MM.1S (cell line): Measurements from ENCODE around the gene EIF4G1.

Experiments
- DNase-seq: peaks from one replicate; pipeline ENCODE4 v3.0.0-alpha.2; 2015
- H2AFZ ChIP-seq: fragments of 300-600 bp; sonication (generic); 2 replicates; pipeline ENCODE4 v1.6.0; 2016; ENCODE audit warnings: antibody characterized with exemption, low read length
- H3F3A ChIP-seq: fragments of 300-600 bp; sonication (generic); 2 replicates; pipeline ENCODE4 v1.6.1; 2016; ENCODE audit warnings: mild to moderate bottlenecking, antibody characterized with exemption, low read length, moderate library complexity, mixed read lengths; ENCODE audit not compliant: insufficient read depth
- H3K27ac ChIP-seq: fragments of 300-600 bp; sonication (generic); 2 replicates; pipeline ENCODE4 v1.5.1; 2016; ENCODE audit warnings: mild to moderate bottlenecking, low read length
- H3K27me3 ChIP-seq: fragments of 300-600 bp; sonication (generic); replicated peaks from 2 replicates; pipeline ENCODE4 v1.6.0; 2016; ENCODE audit warnings: low read length; ENCODE audit not compliant: insufficient read depth
- H3K36me3 ChIP-seq: fragments of 300-600 bp; sonication (generic); replicated peaks from 2 replicates; pipeline ENCODE4 v1.6.1; 2016; ENCODE audit warnings: mild to moderate bottlenecking, low read length, mixed read lengths; ENCODE audit not compliant: insufficient read depth
- H3K4me1 ChIP-seq: fragments of 300-600 bp; sonication (generic); 2 replicates; pipeline ENCODE4 v1.6.1; 2016; ENCODE audit warnings: low read length, mixed read lengths
- H3K4me2 ChIP-seq: fragments of 300-600 bp; sonication (generic); 2 replicates; pipeline ENCODE4 v1.6.0; 2016; ENCODE audit warnings: low read depth, low read length
- H3K4me3 ChIP-seq: fragments of 300-600 bp; sonication (generic); 2 replicates; pipeline ENCODE4 v1.5.1; 2016; ENCODE audit warnings: low read length, mixed read lengths
- H3K79me2 ChIP-seq: fragments of 300-600 bp; sonication (generic); 2 replicates; pipeline ENCODE4 v1.6.1; 2016; ENCODE audit warnings: mixed run types, low read length, mixed read lengths
- H3K9ac ChIP-seq: fragments of 300-600 bp; sonication (generic); 2 replicates; pipeline ENCODE4 v1.6.1; 2016; ENCODE audit warnings: low read length, mixed read lengths
- H3K9me2 ChIP-seq: fragments of 300-600 bp; sonication (generic); replicated peaks from 2 replicates; pipeline ENCODE4 v1.6.1; 2016; ENCODE audit warnings: mild to moderate bottlenecking, low read length, mixed read lengths; ENCODE audit not compliant: insufficient read depth
- H3K9me3 ChIP-seq: fragments of 300-600 bp; sonication (generic); replicated peaks from 2 replicates; pipeline ENCODE4 v1.6.1; 2016; ENCODE audit warnings: mild to moderate bottlenecking, low read length, mixed read lengths; ENCODE audit not compliant: insufficient read depth
- H4K20me1 ChIP-seq: fragments of 300-600 bp; sonication (generic); 2 replicates; pipeline ENCODE4 v1.6.1; 2016; ENCODE audit warnings: mild to moderate bottlenecking, low read length, moderate library complexity, mixed read lengths; ENCODE audit not compliant: insufficient read depth
- CTCF ChIP-seq: fragments of 300-600 bp; sonication (generic); IDR thresholded peaks from 2 replicates; pipeline ENCODE4 v1.5.1; 2016; ENCODE audit warnings: antibody characterized with exemption, low read length, mixed read lengths
- EZH2 ChIP-seq: fragments of 300-600 bp; sonication (generic); optimal IDR thresholded peaks from 2 replicates; pipeline ENCODE3; 2017; ENCODE audit warnings: low read depth, mild to moderate bottlenecking, antibody characterized with exemption, low read length, mixed read lengths
- EZH2phosphoT487 ChIP-seq: fragments of 300-600 bp; sonication (generic); IDR thresholded peaks from 2 replicates; pipeline ENCODE4 v1.6.1; 2018; ENCODE audit warnings: antibody characterized with exemption, low read length

The EIF4G1 gene

GRCh38 chr3:184343200-184343876, 28.9 kb downstream of the EIF4G1 start:
- no peak for DNase-seq
- H3K79me2 ChIP-seq: no peaks in the 10 kb centered on the region
- H3F3A ChIP-seq: no peaks in the 10 kb centered on the region
- no peak overlapping the region for H2AFZ ChIP-seq
- no peaks in the 10 kb centered on the region for H3K9me2 ChIP-seq
- no peak overlapping the region for H3K9ac ChIP-seq
- no peak for TF ChIP-seq EZH2
- no peak for TF ChIP-seq EZH2phosphoT487
- no peak for TF ChIP-seq CTCF
- no peaks in the 10 kb centered on the region for H3K9me3 ChIP-seq
- no peaks in the 10 kb centered on the region for H3K36me3 ChIP-seq
- H3K4me1 ChIP-seq: peaks cover 4% of the 10 kb centered on the region; the same call in 1 of the 2 replicates
- no peaks in the 10 kb centered on the region for H3K27me3 ChIP-seq
- H3K4me2 ChIP-seq: no peak overlapping the region
- H3K4me3 ChIP-seq: no peak overlapping the region
- H4K20me1 ChIP-seq: no peaks in the 10 kb centered on the region
- no peak overlapping the region for H3K27ac ChIP-seq

- Histone ChIP-seq H2AFZ (no peak overlapping the region), H3K9ac (no peak overlapping the region), H3K9me3 (no peaks in the 10 kb centered on the region), H3F3A (no peaks in the 10 kb centered on the region), H3K9me2 (no peaks in the 10 kb centered on the region), H4K20me1 (no peaks in the 10 kb centered on the region), H3K4me1 (peaks cover 4% of the 10 kb centered on the region; the same call in 1 of the 2 replicates), H3K27ac (no peak overlapping the region), H3K4me3 (no peak overlapping the region), H3K79me2 (no peaks in the 10 kb centered on the region), H3K27me3 (no peaks in the 10 kb centered on the region), H3K4me2 (no peak overlapping the region), H3K36me3 (no peaks in the 10 kb centered on the region)
- DNase-seq: no peak
- TF ChIP-seq EZH2phosphoT487: no peak
- TF ChIP-seq EZH2: no peak
- TF ChIP-seq CTCF: no peak
Observed at GRCh38 chr3:184344579-184345316, 30.3 kb downstream of the EIF4G1 start.

DNA sequence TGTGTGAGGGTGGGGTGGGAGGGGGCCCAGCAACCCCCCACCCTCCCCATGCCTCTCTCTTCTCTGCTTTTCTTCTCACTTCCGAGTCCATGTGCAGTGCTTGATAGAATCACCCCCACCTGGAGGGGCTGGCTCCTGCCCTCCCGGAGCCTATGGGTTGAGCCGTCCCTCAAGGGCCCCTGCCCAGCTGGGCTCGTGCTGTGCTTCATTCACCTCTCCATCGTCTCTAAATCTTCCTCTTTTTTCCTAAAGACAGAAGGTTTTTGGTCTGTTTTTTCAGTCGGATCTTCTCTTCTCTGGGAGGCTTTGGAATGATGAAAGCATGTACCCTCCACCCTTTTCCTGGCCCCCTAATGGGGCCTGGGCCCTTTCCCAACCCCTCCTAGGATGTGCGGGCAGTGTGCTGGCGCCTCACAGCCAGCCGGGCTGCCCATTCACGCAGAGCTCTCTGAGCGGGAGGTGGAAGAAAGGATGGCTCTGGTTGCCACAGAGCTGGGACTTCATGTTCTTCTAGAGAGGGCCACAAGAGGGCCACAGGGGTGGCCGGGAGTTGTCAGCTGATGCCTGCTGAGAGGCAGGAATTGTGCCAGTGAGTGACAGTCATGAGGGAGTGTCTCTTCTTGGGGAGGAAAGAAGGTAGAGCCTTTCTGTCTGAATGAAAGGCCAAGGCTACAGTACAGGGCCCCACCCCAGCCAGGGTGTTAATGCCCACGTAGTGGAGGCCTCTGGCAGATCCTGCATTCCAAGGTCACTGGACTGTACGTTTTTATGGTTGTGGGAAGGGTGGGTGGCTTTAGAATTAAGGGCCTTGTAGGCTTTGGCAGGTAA, 31.1 kb downstream of the EIF4G1 start:
- DNase-seq: peak; percentile 88
- H3K9me3 ChIP-seq: no peaks in the 10 kb centered on the region
- H3K27me3 ChIP-seq: no peaks in the 10 kb centered on the region
- H3K4me1 ChIP-seq: peaks cover 4% of the 10 kb centered on the region; the same call in 1 of the 2 replicates
- H4K20me1 ChIP-seq: no peaks in the 10 kb centered on the region
- H3F3A ChIP-seq: no peaks in the 10 kb centered on the region
- H3K27ac ChIP-seq: no peak overlapping the region
- 0 out of 2 replicates have a peak overlapping the region, but pooled peaks have one; percentile 29 for H2AFZ ChIP-seq
- no peak overlapping the region for H3K9ac ChIP-seq
- H3K36me3 ChIP-seq: no peaks in the 10 kb centered on the region
- H3K4me2 ChIP-seq: no peak overlapping the region
- H3K9me2 ChIP-seq: no peaks in the 10 kb centered on the region
- TF ChIP-seq CTCF: peak; percentile 82
- no peak for TF ChIP-seq EZH2
- no peaks in the 10 kb centered on the region for H3K79me2 ChIP-seq
- H3K4me3 ChIP-seq: no peak overlapping the region
